OCI-LY7 (cell line): ENCODE data around the gene KIF25.

ENCODE experiments used
- CTCF ChIP-seq: fragments of 200-600 bp; sonication (generic); conservative IDR thresholded peaks from 2 replicates; pipeline ENCODE4 v1.5.1; 2014; ENCODE audit warnings: mild to moderate bottlenecking, antibody characterized with exemption, low read length, moderate library complexity, mixed read lengths
- EZH2phosphoT487 ChIP-seq: fragments of 200-600 bp; sonication (generic); IDR thresholded peaks from 2 replicates; pipeline ENCODE4 v1.6.1; 2018; ENCODE audit warnings: low read depth, borderline replicate concordance, mild to moderate bottlenecking, mixed run types, antibody characterized with exemption, low read length, moderate library complexity, mixed read lengths

GRCh38 chr6:168046696-168047095 lies 49.2 kb downstream of the KIF25 start:
- no peak for TF ChIP-seq CTCF
- TF ChIP-seq EZH2phosphoT487, result no peak
